Activated B cell treated with CpG ODN at 0.5 μM for 24 hours (primary cell): ENCODE data around the gene STIM1. TPM values are rescaled to one million over a fixed set of nuclear protein-coding genes. Genes with fewer than 3 reads are reported as not detected.

Experiments
- ATAC-seq: fragments of 200-7000 bp; cut with Tn5 transposase; one replicate; pipeline ENCODE4 v1.10.0; 2021; ENCODE audit warnings: low read depth, mild to moderate bottlenecking, moderate library complexity
- CTCF ChIA-PET: fragments of 350-600 bp; sonication (Branson Sonifier 250); formaldehyde crosslinking; loops from one replicate; lab custom pipeline; 2021; ENCODE audit warnings: antibody characterized with exemption; lab: Charles Lee
- POLR2A ChIA-PET: fragments of 350-600 bp; sonication (Branson Sonifier 250); formaldehyde crosslinking; loops from one replicate; lab custom pipeline; 2021; ENCODE audit warnings: antibody characterized with exemption; lab: Charles Lee
- DNase-seq: peaks from one replicate; pipeline ENCODE4 v3.0.0; 2022
- H3K27ac Mint-ChIP-seq: one replicate; pipeline ENCODE4 v1.8.0; 2020; ENCODE audit warnings: mixed read lengths
- H3K27me3 Mint-ChIP-seq: one replicate; pipeline ENCODE4 v1.8.0; 2021; ENCODE audit warnings: mixed read lengths
- H3K36me3 Mint-ChIP-seq: one replicate; pipeline ENCODE4 v1.8.0; 2021; ENCODE audit warnings: low read depth, mixed read lengths
- H3K4me1 Mint-ChIP-seq: one replicate; pipeline ENCODE4 v1.8.0; 2021; ENCODE audit warnings: mixed read lengths
- H3K4me3 Mint-ChIP-seq: one replicate; pipeline ENCODE4 v1.8.0; 2020; ENCODE audit warnings: mild to moderate bottlenecking, mixed read lengths
- H3K9me3 Mint-ChIP-seq: one replicate; pipeline ENCODE4 v1.8.0; 2020; ENCODE audit warnings: mixed read lengths
- CTCF ChIP-seq: fragments of 200-600 bp; IDR thresholded peaks from one replicate; pipeline ENCODE4 v1.8.0; 2022; ENCODE audit warnings: antibody characterized with exemption, mild to moderate bottlenecking
- intact Hi-C: fragments of 100-400 bp; cut with micrococcal nuclease; formaldehyde crosslinking; loops from one replicate; pipeline ENCODE4 v1.15.1; 2024
- total RNA-seq: library from RNA; stranded (reverse); gene quantifications from 2 replicates; pipeline ENCODE4 v1.2.3, GENCODE V29; 2022

The STIM1 gene
- total RNA-seq, 1 donor from 2014 or later: 38.4 TPM

- Mint-ChIP-seq H3K9me3 (no peaks in the 10 kb centered on the region), H3K27me3 (no peaks in the 10 kb centered on the region), H3K27ac (peak overlapping the region; percentile 65), H3K36me3 (peaks cover 35% of the 10 kb centered on the region), H3K4me3 (no peak overlapping the region), H3K4me1 (peaks cover 28% of the 10 kb centered on the region)
- DNase-seq (no peak), ATAC-seq (no peak)
- no peak for TF ChIP-seq CTCF
- CTCF ChIA-PET: interaction anchor here (1.7 to 5.9 kb wide), 4 partner anchors 12 to 248 kb away, joined by 5 to 51 read pairs (median 10); partner anchors contain the start of gene RHOG
- intact Hi-C loops: loop anchor here (1.0 kb wide), 2 partner anchors 17 to 248 kb away; no protein-coding TSS in a partner anchor
- POLR2A ChIA-PET: interaction anchor here (1.5 to 6.0 kb wide), 2 partner anchors 15 to 25 kb away, joined by 9 to 91 read pairs; partner anchors contain the start of gene RHOG
Measured at GRCh38 chr11:3823762-3824506, 31.5 kb upstream of the STIM1 start.

- Mint-ChIP-seq H3K9me3 (no peaks in the 10 kb centered on the region), H3K27me3 (no peaks in the 10 kb centered on the region), H3K4me1 (peaks cover 28% of the 10 kb centered on the region), H3K27ac (peak overlapping the region; percentile 42), H3K4me3 (no peak overlapping the region), H3K36me3 (peaks cover 41% of the 10 kb centered on the region)
- intact Hi-C loops: loop anchor here (1.0 kb wide), 2 partner anchors 16 to 247 kb away; no protein-coding TSS in a partner anchor
- DNase-seq (peak; percentile 70), ATAC-seq (peak; percentile 98)
- CTCF ChIA-PET: interaction anchor here (0.7 to 5.9 kb wide), 9 partner anchors 9 to 247 kb away, joined by 3 to 51 read pairs (median 5); partner anchors contain the start of genes RHOG and STIM1
- TF ChIP-seq CTCF: peak; percentile 48
- POLR2A ChIA-PET: interaction anchor here (0.6 to 6.0 kb wide), 6 partner anchors 12 to 29 kb away, joined by 4 to 91 read pairs (median 8); partner anchors contain the start of genes RHOG and STIM1
Measured at GRCh38 chr11:3824714-3825472, 30.6 kb upstream of the STIM1 start.

- intact Hi-C loops: no loop called here
- DNase-seq (no peak), ATAC-seq (no peak)
- no peak for TF ChIP-seq CTCF
- no peaks in the 10 kb centered on the region for H3K9me3 Mint-ChIP-seq
- H3K27me3 Mint-ChIP-seq: no peaks in the 10 kb centered on the region
- H3K36me3 Mint-ChIP-seq: peaks cover 48% of the 10 kb centered on the region
- H3K4me3 Mint-ChIP-seq: peak overlapping the region; percentile 19
- peak overlapping the region; percentile 42 for H3K27ac Mint-ChIP-seq
- ChIA-PET POLR2A (interaction anchor here (0.6 to 6.0 kb wide), 6 partner anchors 12 to 29 kb away, joined by 4 to 91 read pairs (median 8); partner anchors contain the start of genes RHOG and STIM1), CTCF (interaction anchor here (0.7 to 5.9 kb wide), 9 partner anchors 8 to 247 kb away, joined by 3 to 51 read pairs (median 5); partner anchors contain the start of genes RHOG and STIM1)
- H3K4me1 Mint-ChIP-seq: peaks cover 30% of the 10 kb centered on the region
Measured at GRCh38 chr11:3825473-3826154, 29.9 kb upstream of the STIM1 start.

GRCh38 chr11:3826721-3827120, 28.7 kb upstream of the STIM1 start:
- no peaks in the 10 kb centered on the region for H3K9me3 Mint-ChIP-seq
- ChIA-PET CTCF (interaction anchor here (0.8 to 5.9 kb wide), 2 partner anchors 13 to 23 kb away, joined by 4 to 51 read pairs; partner anchors contain the start of gene RHOG), POLR2A (interaction anchor here (1.5 to 6.0 kb wide), 2 partner anchors 12 to 28 kb away, joined by 5 to 91 read pairs; partner anchors contain the start of gene RHOG)
- intact Hi-C loops: no loop called here
- H3K27ac Mint-ChIP-seq: no peak overlapping the region
- no peak overlapping the region for H3K4me3 Mint-ChIP-seq
- no peak for ATAC-seq
- no peak for DNase-seq
- peaks cover 59% of the 10 kb centered on the region for H3K36me3 Mint-ChIP-seq
- TF ChIP-seq CTCF: no peak
- no peaks in the 10 kb centered on the region for H3K27me3 Mint-ChIP-seq
- peaks cover 41% of the 10 kb centered on the region for H3K4me1 Mint-ChIP-seq
